ENCODE data around the gene MPDZ.

GRCh38 chr9:13076616-13077015 lies 202.9 kb downstream of the MPDZ start:
- TF ChIP-seq, protein P1, sequence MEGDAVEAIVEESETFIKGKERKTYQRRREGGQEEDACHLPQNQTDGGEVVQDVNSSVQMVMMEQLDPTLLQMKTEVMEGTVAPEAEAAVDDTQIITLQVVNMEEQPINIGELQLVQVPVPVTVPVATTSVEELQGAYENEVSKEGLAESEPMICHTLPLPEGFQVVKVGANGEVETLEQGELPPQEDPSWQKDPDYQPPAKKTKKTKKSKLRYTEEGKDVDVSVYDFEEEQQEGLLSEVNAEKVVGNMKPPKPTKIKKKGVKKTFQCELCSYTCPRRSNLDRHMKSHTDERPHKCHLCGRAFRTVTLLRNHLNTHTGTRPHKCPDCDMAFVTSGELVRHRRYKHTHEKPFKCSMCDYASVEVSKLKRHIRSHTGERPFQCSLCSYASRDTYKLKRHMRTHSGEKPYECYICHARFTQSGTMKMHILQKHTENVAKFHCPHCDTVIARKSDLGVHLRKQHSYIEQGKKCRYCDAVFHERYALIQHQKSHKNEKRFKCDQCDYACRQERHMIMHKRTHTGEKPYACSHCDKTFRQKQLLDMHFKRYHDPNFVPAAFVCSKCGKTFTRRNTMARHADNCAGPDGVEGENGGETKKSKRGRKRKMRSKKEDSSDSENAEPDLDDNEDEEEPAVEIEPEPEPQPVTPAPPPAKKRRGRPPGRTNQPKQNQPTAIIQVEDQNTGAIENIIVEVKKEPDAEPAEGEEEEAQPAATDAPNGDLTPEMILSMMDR (optimal IDR thresholded peaks at IDR 0.05 in 1 of 3, IDR thresholded peaks at IDR 0.05 in 1 of 3, conservative IDR thresholded peaks at IDR 0.05 in 1 of 3; ENCODE audit: extremely low read depth in 1 of 3, insufficient read depth in 2 of 3, low read length in 3 of 3): no peak
- TF ChIP-seq EZH2 (IDR thresholded peaks at IDR 0.05; ENCODE audit: low read length): no peak

Data from keratinocyte (primary cell).